Type B pancreatic cell (in vitro differentiated cells): ENCODE data around the gene CCSER2. TPM values are rescaled to one million over a fixed set of nuclear protein-coding genes. Genes with fewer than 3 reads are reported as not detected.
"Not testable (repeated sequence)": the region's sequence is repeated elsewhere in the genome, so short reads cannot be mapped to it uniquely, and the experiment has no call there.

ENCODE experiments used
- DNase-seq: peaks from one replicate; pipeline ENCODE4 v3.0.0; 2021; ENCODE audit warnings: mixed read lengths; ENCODE audit not compliant: unreplicated experiment; ENCODE audit errors: extremely low spot score
- H3K27ac Mint-ChIP-seq: 2 replicates; pipeline ENCODE4 v1.8.0; 2021; ENCODE audit warnings: mild to moderate bottlenecking, mixed read lengths
- H3K27me3 Mint-ChIP-seq: 2 replicates; pipeline ENCODE4 v1.8.0; 2021; ENCODE audit warnings: mixed read lengths
- H3K36me3 Mint-ChIP-seq: 2 replicates; pipeline ENCODE4 v1.8.0; 2021; ENCODE audit warnings: mixed read lengths
- H3K4me1 Mint-ChIP-seq: one replicate; pipeline ENCODE4 v1.8.0; 2021; ENCODE audit warnings: mixed read lengths; ENCODE audit not compliant: unreplicated experiment
- H3K4me3 Mint-ChIP-seq: 2 replicates; pipeline ENCODE4 v1.8.0; 2021; ENCODE audit warnings: mild to moderate bottlenecking, mixed read lengths
- H3K9me3 Mint-ChIP-seq: 2 replicates; pipeline ENCODE4 v1.8.0; 2021; ENCODE audit warnings: mixed read lengths
- CTCF ChIP-seq: fragments of 200-600 bp; sonication (generic); conservative IDR thresholded peaks from 2 replicates; pipeline ENCODE4 v1.5.0; 2021; ENCODE audit warnings: antibody characterized with exemption, mild to moderate bottlenecking
- total RNA-seq: library from RNA; stranded (reverse); gene quantifications from 2 replicates; pipeline ENCODE4 v1.2.1, GENCODE V29; 2021; ENCODE audit warnings: low replicate concordance

Gene CCSER2
- total RNA-seq, 1 donor from 2014 or later, result 43.9 TPM

DNA sequence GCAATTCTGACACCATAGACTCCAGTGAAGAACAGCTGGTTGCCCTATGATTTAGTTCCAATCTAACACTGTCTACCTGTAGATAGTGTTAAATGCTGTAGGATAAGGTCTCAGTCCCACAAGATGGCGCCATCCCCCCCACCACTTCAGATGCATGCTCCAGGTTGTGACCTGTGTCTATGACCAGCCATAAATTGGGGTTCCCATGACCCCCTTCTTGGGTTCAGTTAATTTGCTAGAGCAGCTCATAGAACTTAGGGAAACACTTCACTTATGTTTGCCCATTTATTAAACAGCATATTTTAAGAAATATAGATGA lies 13.1 kb downstream of the CCSER2 start:
- peaks cover 4% of the 10 kb centered on the region for H3K4me1 Mint-ChIP-seq
- H3K27ac Mint-ChIP-seq, result no peak overlapping the region
- TF ChIP-seq CTCF, result no peak
- H3K9me3 Mint-ChIP-seq, result no peaks in the 10 kb centered on the region
- no peak for DNase-seq
- no peaks in the 10 kb centered on the region for H3K27me3 Mint-ChIP-seq
- H3K4me3 Mint-ChIP-seq, result no peak overlapping the region
- peaks cover 9% of the 10 kb centered on the region for H3K36me3 Mint-ChIP-seq

DNA sequence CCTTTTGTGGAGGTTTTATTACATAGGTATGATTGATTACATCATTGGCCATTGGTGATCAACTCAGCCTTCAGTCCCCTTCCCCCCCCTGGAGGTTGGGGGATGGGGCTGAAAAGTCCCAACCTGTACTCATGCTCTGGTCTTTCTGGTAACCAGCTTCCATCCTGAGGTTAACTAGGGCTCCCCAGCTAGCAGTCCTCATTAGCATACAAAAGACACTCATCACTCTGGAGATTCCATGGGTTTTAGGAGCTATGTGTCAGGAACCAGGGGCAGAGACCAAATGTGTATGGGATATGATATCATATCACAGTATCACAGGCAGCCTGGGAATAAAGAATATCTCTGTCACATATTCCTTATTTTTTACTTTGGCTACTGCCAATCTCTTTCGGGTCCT lies 13.6 kb downstream of the CCSER2 start:
- DNase-seq, result no peak
- peaks cover 4% of the 10 kb centered on the region for H3K4me1 Mint-ChIP-seq
- TF ChIP-seq CTCF, result no peak
- H3K4me3 Mint-ChIP-seq, result no peak overlapping the region
- no peak overlapping the region for H3K27ac Mint-ChIP-seq
- no peaks in the 10 kb centered on the region for H3K27me3 Mint-ChIP-seq
- peaks cover 12% of the 10 kb centered on the region for H3K36me3 Mint-ChIP-seq
- no peaks in the 10 kb centered on the region for H3K9me3 Mint-ChIP-seq

DNA sequence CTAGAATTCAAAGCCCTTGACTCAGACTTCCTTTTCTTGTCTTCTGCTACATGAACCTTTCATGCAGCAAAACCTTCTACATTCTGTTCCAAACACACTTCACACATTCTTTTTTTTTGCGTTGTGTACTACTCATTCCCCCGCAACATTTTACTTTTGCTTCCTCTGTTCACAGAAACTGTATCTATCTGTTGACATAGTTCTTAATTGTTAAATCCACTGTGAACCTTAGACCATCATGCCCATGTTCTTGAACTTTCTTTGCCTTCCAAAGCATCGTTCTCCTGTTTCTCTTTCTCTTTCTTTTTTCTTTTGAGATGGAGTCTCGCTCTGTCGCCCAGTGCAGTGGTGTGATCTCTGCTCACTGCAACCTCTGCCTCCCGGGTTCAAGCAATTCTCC lies 14.2 kb downstream of the CCSER2 start:
- no peak for TF ChIP-seq CTCF
- peaks cover 4% of the 10 kb centered on the region for H3K4me1 Mint-ChIP-seq
- DNase-seq, result no peak
- H3K27me3 Mint-ChIP-seq, result no peaks in the 10 kb centered on the region
- peaks cover 12% of the 10 kb centered on the region for H3K36me3 Mint-ChIP-seq
- no peak overlapping the region for H3K27ac Mint-ChIP-seq
- H3K9me3 Mint-ChIP-seq, result no peaks in the 10 kb centered on the region
- H3K4me3 Mint-ChIP-seq, result no peak overlapping the region

GRCh38 chr10:84343831-84344230 lies 15.4 kb downstream of the CCSER2 start:
- H3K4me1 Mint-ChIP-seq, result peaks cover 4% of the 10 kb centered on the region
- H3K9me3 Mint-ChIP-seq, result no peaks in the 10 kb centered on the region
- DNase-seq, result no peak
- TF ChIP-seq CTCF, result no peak
- no peak overlapping the region for H3K27ac Mint-ChIP-seq
- H3K27me3 Mint-ChIP-seq, result no peaks in the 10 kb centered on the region
- no peak overlapping the region for H3K4me3 Mint-ChIP-seq
- H3K36me3 Mint-ChIP-seq, result peaks cover 16% of the 10 kb centered on the region

- H3K4me3 Mint-ChIP-seq, result no peak overlapping the region
- peaks cover 20% of the 10 kb centered on the region for H3K36me3 Mint-ChIP-seq
- TF ChIP-seq CTCF, result no peak
- no peaks in the 10 kb centered on the region for H3K9me3 Mint-ChIP-seq
- no peaks in the 10 kb centered on the region for H3K27me3 Mint-ChIP-seq
- peaks cover 4% of the 10 kb centered on the region for H3K4me1 Mint-ChIP-seq
- H3K27ac Mint-ChIP-seq, result no peak overlapping the region
- no peak for DNase-seq
Observed at GRCh38 chr10:84344526-84344925, 16.1 kb downstream of the CCSER2 start.

DNA sequence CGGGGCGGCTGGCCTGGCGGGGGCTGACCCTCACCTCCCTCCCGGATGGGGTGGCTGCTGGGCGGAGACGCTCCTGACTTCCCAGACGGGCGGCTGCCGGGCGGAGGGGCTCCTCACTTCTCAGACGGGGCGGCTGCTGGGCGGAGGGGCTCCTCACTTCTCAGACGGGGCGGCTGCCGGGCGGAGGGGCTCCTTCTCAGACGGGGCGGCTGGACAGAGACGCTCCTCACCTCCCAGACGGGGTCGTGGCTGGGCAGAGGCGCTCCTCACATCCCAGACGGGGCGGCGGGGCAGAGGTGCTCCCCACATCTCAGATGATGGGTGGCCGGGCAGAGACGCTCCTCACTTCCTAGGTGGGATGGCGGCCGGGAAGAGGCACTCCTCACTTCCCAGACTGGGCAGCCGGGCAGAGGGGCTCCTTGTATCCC lies 19.2 kb downstream of the CCSER2 start:
- not testable (repeated sequence) for H3K27ac Mint-ChIP-seq, H3K9me3 Mint-ChIP-seq, H3K4me3 Mint-ChIP-seq, H3K4me1 Mint-ChIP-seq, DNase-seq, H3K27me3 Mint-ChIP-seq
- peaks cover 23% of the 10 kb centered on the region for H3K36me3 Mint-ChIP-seq
